CD4-positive, alpha-beta T cell treated with Interferon gamma for 1 hour (primary cell): Measurements from ENCODE around the gene RPN1.

Source experiments
- DNase-seq: peaks from one replicate; pipeline ENCODE4 v3.0.0-alpha.2; 2020

RPN1 gene

GRCh38 chr3:128648940-128649663 lies 1.5 kb downstream of the RPN1 start:
- no peak for DNase-seq

DNA sequence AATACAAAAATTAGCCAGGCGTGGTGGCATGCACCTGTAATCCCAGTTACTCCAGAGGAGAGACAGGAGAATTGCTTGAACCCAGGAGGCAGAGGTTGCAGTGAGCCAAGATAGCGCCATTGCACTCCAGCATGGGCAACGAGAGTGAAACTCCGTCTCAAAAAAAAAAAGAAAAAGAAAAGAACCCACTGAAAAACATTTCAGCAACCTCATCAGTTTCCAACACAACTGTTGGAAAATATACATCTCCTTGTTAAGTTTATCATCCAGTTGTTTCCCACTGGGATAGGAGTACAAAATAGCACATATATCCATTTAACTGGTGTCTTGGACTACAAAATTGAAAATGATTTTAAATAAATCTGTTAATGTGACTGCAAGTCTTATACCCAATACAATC lies 2.2 kb downstream of the RPN1 start:
- DNase-seq = no peak

GRCh38 chr3:128647307-128647706 lies 3.3 kb downstream of the RPN1 start:
- no peak for DNase-seq

GRCh38 chr3:128634075-128634611 lies 16.5 kb downstream of the RPN1 start:
- DNase-seq = no peak

DNA sequence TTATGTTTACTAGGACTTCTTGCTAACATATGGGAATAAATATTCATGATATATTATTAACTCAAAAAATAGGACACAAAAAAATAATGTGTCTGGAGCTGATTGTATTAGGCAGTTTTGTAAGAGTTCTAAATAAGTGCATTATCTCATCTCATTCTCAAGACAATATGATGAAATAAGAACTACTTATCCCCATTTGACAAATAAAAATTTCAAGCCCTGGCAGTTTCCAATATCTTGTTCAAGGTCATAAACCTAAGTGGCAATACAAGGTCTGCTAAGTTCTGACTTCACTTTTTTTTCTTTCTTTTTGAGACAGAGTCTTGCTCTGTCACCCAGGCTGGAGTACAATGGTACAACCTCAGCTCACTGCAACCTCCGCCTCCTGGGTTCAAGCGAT lies 18.3 kb downstream of the RPN1 start:
- DNase-seq = no peak

- no peak for DNase-seq
These were observed 20.7 kb downstream of the RPN1 start for GRCh38 chr3:128629936-128630335.

- no peak for DNase-seq
These were observed 25.1 kb downstream of the RPN1 start for GRCh38 chr3:128625409-128625945.

DNA sequence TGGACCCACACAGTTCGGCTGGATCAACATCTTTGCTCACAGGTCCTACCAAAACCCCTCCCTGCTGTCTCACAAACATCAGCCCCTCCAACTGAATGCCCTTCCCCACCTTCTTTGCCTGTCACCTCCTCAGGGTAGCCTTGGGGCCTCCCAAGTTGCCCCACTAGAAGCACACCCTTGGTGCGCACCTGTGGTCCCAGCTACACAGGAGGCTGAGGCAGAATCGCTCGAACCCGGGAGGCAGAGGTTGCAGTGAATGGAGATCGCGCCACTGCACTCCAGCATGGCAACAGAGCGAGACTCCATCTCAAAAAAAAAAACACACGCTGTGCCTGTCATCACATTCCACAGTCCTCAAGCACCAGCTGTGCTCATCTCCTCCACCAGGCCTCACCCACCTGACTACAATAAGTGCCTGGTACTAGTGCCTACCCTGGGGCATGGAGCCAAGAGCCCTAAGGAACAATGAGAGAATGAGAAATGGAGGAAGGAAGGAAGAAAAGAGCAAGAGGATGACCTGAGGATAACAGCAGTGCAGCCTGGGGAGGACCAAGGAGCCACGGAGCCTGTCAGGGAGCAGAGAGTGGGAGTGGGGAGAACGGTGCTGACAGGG lies 26.0 kb downstream of the RPN1 start:
- no peak for DNase-seq

- no peak for DNase-seq
These were observed 26.8 kb downstream of the RPN1 start for GRCh38 chr3:128623762-128624176.

GRCh38 chr3:128621931-128622330 lies 28.7 kb downstream of the RPN1 start:
- DNase-seq = no peak

DNA sequence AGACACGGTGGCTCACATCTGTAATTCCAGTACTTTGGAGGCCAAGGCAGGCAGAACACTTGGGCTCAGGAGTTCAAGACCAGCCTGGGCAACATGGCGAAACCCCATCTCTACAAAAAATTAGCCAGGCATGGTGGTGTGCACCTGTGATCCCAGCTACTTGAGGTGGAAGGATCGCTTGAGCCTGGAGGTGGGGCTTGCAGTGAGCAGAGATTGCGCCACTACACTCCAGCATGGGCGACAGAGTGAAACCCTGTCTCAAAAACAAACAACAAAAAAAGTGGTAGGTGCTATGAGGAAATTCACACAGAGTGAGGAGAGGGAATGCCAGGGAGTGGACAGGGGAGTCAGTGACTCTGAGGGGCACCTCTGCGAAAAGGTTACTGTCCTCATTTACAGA lies 29.4 kb downstream of the RPN1 start:
- DNase-seq = no peak

DNA sequence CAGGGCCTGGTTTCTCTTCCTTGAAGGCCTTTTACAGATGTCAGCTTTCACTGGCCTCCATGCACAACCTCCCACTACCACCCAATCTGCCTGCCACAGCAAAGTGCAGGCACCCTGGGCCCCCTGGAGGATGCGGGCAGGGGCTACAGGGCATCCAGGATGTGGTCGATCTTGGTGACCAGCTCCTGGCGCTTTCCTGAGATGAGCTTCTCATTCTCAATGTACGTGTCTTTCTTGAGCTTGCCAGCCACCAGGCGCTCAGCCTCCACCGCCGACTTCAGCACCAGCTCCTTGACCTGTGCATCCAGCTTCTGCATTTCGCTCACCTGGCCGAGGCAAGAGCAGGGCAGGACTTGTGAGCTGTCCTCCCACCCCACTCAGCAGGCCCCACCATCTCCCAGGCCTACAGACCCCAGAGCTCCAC lies 30.3 kb downstream of the RPN1 start:
- DNase-seq = no peak

- DNase-seq = peak; percentile 29
These were observed 31.3 kb downstream of the RPN1 start for GRCh38 chr3:128619146-128619890.

DNA sequence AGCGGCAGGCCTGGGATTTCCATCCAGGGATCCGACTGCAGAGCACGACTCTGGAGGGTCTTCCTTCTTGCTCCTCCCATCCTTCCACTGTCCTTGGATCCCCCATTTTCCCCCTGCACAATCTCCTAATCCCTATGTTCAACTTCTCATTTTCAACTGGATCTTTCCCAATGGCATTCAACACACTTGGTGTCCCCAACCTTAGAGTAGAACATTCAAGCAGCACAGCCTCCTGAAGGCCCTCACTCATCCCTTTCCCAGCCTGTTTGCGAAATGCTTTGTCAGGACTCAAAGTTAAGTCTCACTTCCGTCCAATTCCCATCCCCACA lies 32.3 kb downstream of the RPN1 start:
- no peak for DNase-seq

DNA sequence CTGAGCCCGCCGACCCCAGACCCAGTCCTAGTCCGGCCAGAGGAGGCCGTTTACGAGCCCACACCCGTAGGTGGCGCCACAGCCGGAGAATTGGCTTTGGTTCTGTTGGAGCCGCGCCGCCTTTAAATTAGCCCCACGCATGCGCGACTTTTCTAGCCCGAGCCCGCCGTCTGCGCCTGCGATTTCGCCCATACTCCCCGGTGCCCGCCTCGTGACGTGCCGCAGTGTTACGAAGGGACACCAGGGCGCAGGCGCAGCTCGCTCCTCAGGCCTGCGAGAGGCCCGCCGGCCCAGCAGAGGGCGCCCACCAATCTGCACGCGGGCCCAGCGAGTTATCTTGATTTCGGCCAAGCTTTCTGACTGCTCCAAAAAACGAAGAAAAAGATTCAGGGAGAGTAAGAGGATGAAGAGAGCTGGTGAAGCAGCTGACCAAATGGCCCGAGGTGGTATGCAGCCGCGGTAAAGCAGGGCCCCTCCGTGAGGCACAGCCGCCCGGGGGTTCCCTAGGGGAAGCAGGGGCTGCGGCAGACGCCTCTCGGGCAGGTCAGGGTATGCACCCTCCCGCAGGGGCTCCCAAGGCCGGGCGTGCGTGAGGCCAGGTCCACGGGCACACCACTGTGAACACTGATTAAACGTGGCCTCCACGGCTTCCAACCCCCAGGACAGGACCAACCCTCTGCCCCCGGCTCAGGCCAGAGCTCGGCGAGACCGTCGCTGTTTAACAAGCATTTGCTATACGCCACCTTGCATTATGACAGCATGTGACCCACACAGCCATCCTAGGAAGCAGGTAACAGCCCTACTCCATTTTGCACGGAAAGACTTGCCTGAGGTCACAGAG lies 32.8 kb downstream of the RPN1 start:
- DNase-seq = peak; percentile 99

DNA sequence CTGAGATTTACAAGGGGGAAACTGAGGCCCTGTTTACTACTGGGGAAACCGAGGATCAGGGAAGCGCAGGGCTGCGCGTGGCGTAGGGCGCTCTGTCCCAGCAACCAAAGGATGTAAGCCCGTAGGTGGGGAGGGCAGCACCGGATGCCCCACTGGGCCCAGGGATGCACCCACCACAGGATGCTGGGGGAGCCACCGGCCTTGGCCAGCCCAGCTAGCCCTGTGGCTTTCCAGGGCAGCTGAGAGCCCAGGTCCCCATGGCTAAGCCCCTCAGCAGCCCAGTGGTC lies 33.4 kb downstream of the RPN1 start:
- no peak for DNase-seq

- DNase-seq = no peak
These were observed 33.9 kb downstream of the RPN1 start for GRCh38 chr3:128616516-128617269.

DNA sequence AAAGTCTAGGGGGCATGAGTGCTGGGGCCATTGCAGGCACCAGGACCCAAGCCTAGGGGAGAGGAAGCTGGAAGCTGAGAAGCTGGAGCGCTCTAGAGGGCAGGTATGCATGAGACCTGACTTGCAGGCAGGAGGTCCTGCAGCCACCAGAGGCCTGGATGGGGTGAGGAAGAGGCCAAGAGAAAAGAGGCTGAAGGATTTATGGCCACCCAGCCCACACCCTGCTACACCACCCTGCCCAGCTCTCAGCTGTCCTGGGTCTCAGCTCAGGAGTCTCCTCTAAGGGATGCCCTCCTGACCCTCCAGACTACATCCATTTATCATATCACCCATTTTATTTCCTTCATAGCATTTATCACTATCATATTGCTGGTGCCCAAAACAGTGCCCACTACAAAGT lies 36.5 kb downstream of the RPN1 start:
- DNase-seq = no peak

DNA sequence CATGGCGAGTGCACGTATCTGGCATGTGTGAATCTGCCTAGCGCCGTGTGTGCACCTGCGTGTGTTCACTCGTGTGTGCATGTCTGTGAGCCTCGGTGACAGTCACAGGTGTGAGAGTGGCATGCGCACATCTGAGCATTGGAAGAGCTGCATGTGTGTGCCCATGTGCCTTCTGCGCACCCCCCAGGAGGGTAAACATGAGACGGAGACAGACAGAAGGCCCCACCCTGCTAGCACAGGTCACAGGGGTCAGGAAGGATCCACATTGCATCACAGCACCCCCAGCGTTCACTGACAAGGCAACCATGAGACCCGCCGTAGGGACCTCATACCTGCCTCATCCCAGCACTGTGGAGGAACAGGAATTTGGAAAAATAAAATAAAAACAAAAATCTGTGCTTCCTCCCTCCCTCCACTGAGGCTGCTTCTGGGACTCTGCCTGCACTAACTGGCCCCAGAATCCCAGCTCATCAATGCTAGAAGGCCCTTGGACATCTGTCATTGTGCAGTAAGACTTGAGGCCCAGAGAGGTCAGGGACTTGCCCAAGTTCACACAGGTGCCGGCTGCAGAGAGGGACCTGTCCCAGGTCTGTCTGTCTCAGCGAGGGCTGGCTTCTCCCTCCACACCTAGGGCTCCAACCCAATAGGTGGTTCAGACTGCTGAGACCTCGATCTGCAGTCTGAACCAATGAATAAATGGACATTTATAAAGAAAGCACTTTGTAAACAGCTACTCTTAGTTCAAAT lies 37.4 kb downstream of the RPN1 start:
- DNase-seq = no peak

DNA sequence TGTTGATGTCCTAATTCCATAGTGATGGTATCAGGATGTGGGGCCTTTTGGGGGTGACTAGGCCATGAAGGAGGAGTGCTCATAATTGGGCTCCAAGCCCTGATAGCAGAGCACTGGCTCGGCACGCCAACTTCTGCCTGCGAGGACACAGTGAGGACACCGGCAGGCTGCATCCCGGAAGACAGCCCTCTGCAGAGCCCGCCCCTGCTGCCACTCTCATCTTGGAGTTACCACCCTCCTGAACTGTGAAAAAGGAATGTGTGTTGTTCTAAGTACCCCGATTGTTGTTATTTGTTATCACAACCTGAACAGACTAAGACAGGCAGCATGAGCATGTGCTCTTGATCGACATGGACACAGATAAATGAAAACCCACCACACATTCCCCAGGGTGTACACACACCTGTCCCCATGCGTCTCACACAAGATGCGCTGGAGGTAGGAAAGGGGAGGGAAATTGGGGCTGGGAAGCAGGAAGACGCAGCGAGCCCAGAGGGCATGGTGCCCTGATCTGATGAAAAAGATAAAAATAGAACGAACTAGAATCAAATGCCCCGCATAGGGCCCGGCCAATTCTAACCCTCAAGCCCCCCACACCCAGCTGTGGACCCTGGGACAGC lies 40.1 kb downstream of the RPN1 start:
- DNase-seq = no peak

- DNase-seq = no peak
These were observed 41.3 kb downstream of the RPN1 start for GRCh38 chr3:128609294-128609693.
